ENCODE measurements around the gene PPM1F.

PPM1F gene

DNA sequence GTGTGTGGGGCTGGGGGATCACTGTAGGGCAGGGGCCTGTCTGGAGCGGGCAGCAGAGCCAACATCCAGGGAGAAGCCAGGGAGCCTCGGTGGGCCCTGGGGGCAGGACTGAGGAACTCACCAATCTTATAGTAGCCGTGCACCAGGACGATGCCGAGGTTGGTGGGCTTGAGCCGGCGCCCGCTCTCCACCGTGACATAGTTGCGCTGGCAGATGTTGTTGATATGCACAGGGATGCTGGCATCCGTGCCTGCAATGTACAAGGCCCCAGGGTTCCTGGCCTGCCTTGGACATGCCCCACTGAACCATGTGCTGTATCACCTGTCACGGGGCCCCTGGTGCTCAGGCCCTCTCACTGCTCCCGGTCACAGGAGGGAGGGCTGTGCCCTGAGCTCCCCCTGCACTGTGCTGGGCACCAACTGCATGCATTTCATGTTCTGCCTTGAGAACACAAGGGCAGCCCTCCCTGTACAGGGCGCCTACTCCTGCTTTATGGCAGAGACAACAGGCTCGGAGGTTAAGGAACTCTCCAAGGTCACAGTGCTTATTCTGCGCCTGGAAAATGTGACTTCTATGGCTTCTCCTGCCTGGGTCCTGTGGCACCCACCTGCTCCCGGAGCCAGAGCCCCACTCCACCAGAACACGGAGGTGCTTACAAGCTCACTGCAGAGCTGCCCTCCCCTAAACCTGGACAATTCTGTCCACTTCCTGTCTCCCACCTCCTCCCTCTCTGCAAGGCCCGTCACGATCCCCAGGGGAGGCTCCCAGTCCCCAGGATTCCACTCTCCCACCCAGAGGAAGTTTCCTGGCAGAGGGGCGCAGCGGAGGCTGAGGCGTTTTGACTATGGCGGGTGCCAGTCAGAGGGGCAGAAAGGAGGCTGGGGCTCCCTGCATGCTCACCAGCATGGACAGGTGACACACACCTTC lies 7.8 kb upstream of the PPM1F start:
- DNase-seq: no peak

DNA sequence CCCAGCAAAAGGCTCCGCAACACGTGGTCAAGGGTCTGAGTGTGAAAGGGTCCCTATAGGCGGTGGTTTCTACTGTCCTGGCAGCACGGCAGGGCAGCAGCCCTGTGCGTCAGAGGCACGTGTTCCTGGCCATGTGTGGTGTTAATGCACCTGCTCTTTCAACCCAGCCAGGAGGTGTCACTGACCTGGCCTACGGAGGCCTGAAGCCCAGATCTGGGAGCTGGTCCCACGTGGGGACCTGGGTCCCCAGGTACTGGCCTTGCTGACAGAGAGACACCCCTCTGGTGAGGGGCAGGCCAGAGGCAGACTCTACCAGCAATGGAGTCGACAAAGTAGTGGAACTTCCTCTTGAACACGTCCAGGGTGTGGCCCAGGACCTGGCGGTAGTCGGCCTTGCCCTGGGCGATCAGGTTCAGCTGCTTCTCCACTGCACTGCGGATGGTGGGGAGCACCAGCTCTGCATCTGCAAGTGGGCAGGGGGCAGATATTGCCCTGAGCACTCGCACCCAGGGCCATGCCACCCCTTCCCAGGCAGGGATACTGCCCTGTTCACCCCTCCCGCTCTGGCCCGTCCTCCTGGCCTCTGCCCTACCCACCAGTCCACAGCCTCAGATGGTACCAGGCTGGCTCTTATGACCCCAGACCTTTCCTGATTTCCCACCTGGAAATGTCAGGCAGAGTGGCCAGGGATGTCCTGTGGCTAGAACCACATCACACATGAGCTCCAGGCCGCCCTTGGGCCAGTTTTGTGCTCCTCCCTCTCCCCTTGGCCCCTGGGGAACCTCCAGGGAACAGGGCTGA lies 6.8 kb upstream of the PPM1F start:
- no peak for DNase-seq

- DNase-seq: no peak
Measured at GRCh38 chr22:21958360-21959273, 6.0 kb upstream of the PPM1F start.

GRCh38 chr22:21951931-21952465 lies 650 bp downstream of the PPM1F start:
- peak; percentile 5 for DNase-seq

GRCh38 chr22:21951062-21951461 lies 1.6 kb downstream of the PPM1F start:
- DNase-seq: no peak

DNA sequence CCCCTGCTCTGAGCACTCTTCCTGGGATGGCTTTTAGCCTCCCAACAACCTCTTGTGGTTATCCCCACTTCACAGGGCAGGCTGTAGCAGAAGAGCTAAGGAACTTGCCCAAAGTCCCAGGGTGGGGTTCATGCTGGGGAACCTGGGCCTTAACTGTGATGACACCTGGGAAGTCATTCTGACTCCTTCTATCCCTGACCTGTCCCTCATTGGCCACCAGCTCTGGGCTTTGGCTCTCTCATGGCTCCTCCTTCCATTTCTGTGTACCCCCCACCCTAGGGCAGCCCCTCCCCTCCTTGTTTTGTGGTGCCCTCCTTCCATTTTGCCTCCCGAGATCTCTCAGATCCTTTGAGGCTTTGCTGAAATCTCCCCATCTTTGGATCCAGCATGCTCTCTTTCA lies 2.7 kb downstream of the PPM1F start:
- DNase-seq: no peak

GRCh38 chr22:21949569-21949918 lies 3.1 kb downstream of the PPM1F start:
- DNase-seq: no peak

- no peak for DNase-seq
Measured at GRCh38 chr22:21948824-21949568, 3.7 kb downstream of the PPM1F start.

GRCh38 chr22:21948390-21948789 lies 4.3 kb downstream of the PPM1F start:
- DNase-seq: no peak

GRCh38 chr22:21947040-21948014 lies 5.3 kb downstream of the PPM1F start:
- DNase-seq: peak; percentile 52

DNA sequence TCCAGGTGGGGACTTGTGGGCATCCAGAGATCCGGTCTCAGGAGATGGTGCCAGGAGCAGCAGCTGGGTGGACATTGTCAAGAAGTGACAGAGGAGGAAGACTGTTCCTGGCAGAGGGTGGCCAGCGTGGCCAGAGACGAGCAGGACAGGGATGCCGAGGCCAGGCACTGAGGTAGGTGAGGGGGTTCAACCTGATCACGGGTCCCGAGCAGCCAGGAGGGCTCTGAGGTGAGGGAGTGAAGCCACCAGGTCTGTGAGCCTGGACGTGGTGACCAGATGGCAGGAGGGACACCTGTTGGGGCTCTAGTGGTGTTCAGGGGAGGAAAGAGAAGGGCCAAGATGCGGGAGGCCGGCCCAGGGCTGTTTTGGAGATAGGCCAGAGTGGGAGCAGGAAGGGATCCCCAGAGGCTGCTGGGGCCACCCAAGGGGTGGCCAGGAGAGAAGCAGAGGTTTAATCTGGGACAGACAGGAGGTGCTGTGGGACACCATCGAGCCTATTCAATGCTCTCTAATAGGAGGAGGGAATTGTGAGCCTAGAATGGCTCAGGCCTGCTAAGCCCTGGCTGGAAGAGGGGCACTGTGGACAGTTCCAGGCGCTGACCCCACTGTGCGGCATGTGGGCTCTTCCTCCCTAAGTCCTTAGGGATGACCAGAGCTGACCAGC lies 6.3 kb downstream of the PPM1F start:
- no peak for DNase-seq

GRCh38 chr22:21945453-21946261 lies 7.0 kb downstream of the PPM1F start:
- no peak for DNase-seq

DNA sequence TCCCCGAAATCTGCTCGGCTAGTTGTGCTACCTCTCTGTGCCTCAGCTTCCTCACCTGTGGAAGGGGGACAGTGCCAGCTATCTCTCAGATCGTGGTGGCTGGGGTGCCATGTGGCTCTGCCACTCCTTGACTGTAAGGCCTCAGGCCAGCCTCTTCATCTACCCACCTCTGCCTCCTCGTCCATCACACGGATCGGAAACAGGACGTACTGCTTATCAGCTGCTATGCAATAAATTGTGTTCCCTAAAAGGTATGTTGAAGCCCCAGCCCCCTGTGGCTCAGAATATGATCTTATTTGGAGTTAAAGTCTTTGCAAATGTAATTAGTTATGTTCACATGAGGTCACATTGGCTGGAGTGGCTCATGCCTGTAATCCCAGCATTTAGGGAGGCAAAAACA lies 7.8 kb downstream of the PPM1F start:
- no peak for DNase-seq

GRCh38 chr22:21943571-21944448 lies 8.8 kb downstream of the PPM1F start:
- no peak for DNase-seq

- peak; percentile 90 for DNase-seq
Measured at GRCh38 chr22:21942407-21943343, 10.0 kb downstream of the PPM1F start.

GRCh38 chr22:21941921-21942320 lies 10.7 kb downstream of the PPM1F start:
- no peak for DNase-seq

GRCh38 chr22:21940521-21940920 lies 12.1 kb downstream of the PPM1F start:
- DNase-seq: no peak

All from fibroblast of skin of scalp (primary cell).